Right ventricle myocardium superior (tissue), 1 donor: ENCODE measurements around the gene SYN1. TPM values are rescaled to one million over a fixed set of nuclear protein-coding genes. Genes with fewer than 3 reads are reported as not detected.

Experiments used
- ATAC-seq: fragments of 200-7000 bp; cut with Tn5 transposase; one replicate; pipeline ENCODE4 v1.9.1; 2020; ENCODE audit warnings: mild to moderate bottlenecking; ENCODE audit not compliant: poor library complexity
- DNase-seq: peaks from one replicate; pipeline ENCODE4 v3.0.0-alpha.2; 2020
- intact Hi-C: fragments of 100-400 bp; cut with DNase I; formaldehyde crosslinking; loops from one replicate; pipeline ENCODE4 v1.11.2; 2022
- total RNA-seq: library from RNA; stranded (reverse); fragmentation: NEBNext Ultra II Directional; extraction: Animal tissue kit (Norgen Biotek cat#: 25700); gene quantifications from one replicate; pipeline ENCODE4 v1.2.1, GENCODE V29; 2021
- donor health status: DM: no; HTN: yes; CAD: no; lungs with severe emphysema.

Gene SYN1
- total RNA-seq, 1 donor from 2014 or later: 10.9 TPM

DNA sequence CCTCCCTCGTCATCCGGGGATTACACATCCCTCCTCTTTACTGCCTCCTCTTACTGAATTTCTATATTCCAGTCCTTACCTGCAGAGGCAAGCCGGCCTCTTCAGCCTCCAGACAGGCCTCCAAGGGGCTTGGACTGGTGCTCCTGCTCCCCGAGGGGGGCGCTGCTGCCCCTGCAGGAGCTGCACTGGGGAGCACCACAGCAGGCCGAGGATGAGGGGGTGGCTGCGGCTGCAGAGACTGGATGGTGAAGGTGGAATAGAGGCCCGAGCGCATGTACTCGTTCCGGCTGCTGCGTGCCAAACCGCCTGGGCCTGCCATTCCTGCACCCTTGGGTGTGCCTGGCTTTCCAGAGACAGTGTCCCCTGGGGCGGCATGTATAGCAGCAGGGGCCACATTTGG lies 19.2 kb upstream of the SYN1 start:
- ATAC-seq (no peak), DNase-seq (no peak)
- intact Hi-C loops: no loop called here

- peak; percentile 68 for ATAC-seq
Observed at GRCh38 chrX:47637546-47638195, 18.0 kb upstream of the SYN1 start.

DNA sequence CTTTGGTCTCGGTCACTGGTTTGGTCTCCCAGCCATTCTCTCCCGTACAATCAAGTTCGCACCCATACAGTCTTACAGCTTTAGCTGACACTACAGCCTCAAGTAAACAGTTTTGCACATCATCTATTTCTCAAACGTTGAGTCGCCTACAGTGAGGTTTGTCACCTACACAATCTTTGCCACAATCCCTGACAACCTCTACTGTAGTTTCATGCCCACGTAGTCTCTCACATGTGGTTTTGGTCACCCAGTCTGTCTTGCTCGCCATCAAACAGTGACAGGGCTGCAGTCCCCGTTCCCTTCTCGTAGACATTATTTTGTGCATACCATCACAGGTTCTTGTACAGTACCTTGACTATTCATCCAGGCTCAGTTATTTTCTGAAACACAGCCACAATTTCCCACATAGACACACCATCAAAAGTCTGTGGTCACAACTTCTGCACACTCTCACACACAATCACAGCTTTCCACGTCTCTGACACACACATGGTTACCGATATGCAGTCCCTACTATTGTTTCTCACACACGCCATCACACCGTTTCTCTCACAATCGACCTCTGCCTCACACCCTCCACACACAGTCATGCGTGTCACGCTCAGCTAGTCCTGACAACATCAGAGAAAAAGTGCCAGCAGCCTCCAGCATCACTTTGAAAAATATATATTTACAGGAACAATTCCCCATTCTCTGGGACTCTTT lies 15.4 kb upstream of the SYN1 start:
- ATAC-seq (no peak), DNase-seq (no peak)
- intact Hi-C loops: no loop called here

More at GRCh38 chrX:47637546-47638195, 18.0 kb upstream of the SYN1 start:
- intact Hi-C loops: no loop called here
- peak; percentile 68 for DNase-seq

DNA sequence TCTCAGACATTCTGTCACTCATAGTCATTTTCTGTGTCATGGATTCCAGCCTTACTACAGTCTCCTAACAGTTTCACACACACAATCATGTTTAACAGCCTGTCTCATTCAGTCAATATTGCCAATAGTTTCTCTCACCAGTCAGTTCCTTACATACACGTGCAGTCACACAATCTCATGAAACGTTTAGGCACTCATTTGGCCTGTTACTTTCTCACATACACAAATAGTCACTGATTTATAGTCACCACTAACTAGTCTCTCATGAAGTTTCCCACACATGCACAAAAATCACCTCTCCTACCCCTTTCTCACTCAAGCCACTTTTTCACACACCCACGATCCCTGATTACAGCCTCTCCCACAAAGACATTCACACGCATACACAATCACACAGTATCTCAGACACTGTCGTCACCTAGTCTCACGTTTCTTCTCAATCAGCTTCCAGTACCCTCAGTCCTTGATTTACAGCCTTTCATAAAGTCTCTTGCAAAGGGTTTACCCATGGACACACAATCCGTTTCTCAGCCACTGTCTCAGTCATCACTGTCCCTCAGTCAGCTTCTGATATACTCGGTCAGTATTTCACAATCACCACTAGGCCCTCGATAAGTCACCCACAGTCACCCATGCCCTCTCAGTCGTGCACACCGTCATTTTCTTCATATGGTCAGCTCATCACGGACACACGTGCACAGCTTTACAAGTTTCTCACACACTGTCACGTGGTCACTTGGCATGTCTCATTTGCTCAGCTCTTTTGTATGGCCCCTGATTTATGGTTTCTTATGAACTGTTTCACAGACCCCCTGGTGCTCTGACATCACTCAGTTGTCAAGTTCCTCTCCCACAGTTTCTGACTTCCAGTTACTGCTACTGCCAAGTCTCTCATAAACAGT lies 14.3 kb upstream of the SYN1 start:
- DNase-seq (no peak), ATAC-seq (no peak)
- intact Hi-C loops: no loop called here

- intact Hi-C loops: no loop called here
- no peak for DNase-seq
- no peak for ATAC-seq
Observed at GRCh38 chrX:47632666-47633065, 13.0 kb upstream of the SYN1 start.

DNA sequence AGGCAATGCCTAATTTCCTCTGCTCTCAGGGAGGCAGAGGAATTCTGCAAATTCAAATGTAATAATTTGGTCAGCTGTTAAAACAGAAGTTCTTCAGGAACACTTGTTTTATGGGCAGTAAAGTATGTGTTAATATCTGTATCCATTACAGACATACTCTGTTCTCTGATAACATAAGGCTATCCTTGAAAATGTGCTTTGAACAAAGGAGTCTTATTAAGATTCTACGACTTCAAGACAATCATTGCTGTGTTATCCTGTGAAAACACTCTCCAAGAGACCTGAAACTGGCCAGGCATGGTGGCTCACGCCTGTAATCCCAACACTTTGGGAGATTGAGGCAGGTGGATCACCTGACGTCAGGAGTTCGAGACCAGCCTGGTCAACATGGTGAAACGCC lies 12.0 kb upstream of the SYN1 start:
- no peak for DNase-seq
- intact Hi-C loops: no loop called here
- no peak for ATAC-seq

DNA sequence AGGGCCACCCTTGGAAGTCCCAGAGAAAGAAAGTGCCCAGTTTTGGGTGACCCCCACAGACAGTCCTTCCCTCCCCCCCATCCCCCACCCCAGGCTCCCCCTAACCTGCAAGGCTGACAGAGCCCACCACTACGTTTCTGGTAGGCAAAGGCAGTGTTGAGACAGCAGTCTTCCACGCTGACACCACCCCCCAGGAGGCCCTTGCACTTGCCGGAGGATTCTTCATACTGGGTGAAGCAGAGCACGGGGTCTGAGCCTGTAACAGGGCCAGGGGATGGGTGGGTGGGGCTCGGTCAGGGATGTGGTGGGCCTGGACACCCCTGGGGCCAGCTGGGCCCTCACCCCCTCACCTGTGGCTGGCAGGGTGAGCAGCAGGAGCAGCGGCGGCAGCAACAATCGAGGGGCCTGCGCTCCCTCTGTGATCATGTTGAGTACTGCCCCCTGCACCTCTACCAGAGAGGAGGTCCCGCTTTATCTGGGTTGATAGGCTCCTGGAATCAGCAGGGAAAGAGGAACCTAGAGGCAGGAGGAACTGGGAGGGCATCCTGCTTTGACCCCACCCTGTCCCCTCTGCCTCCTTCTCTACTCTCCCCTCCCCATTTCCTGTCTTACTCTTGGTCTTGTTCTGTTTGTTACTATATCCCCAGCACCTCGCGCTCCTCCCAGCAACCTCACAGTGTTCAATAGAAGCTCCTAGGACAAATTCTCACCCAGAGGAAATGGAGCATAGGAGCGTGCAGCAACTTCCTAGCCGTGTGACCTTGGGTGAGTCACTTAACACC lies 10.0 kb upstream of the SYN1 start, which contains the start of gene CFP:
TSS of gene CFP (minus strand) at position 512 of the 782 bp plus-strand sequence. CDS start at position 426, 86 bp downstream.
- DNase-seq: no peak
- intact Hi-C loops: no loop called here
- peak; percentile 36 for ATAC-seq

DNA sequence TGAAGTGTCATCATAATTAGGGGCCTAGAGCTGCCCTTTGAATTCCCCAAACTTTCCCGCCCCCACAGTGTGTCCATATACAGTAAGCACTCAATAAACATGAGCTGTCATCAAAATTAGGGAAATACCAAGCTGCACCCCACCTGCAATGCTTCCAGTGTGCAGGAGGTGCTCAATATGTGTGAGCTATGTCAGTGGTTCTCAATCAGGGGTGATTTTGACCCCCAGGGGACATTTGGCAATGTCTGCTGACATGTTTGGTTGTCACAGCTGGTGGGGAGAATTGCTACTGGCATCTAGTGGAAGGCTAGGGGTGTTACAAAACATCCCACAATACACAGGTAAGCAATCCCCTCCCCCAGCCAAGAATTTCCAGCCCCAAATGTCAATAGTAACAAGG lies 9.3 kb upstream of the SYN1 start:
- DNase-seq: no peak
- no peak for ATAC-seq
- intact Hi-C loops: no loop called here

GRCh38 chrX:47625365-47625764 lies 5.7 kb upstream of the SYN1 start:
- intact Hi-C loops: no loop called here
- ATAC-seq: no peak
- DNase-seq: no peak

DNA sequence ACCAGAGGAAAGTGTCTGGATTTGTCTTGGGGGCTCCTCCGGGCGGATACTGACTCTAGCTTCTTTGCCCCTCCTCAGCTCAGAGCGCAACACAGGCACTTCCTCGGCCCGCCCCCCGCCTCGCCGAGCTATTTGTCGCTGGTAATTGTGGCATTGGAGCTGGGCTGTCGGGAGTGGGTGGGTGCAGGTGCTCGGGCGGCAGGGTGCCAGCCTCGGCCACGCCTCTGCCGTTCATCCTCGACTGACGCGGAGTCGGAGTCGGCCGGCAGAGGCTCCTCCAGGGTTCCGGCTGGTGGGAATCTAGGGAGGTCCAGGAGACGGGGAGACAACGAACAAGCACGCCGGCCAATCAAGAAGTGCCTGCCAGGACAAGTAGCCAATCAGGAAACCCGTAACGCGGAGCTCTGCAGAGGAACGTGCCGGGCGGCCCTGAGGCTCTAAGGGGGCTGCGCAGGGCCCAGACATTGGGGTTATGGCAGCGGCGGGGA lies 3.9 kb upstream of the SYN1 start:
- intact Hi-C loops: no loop called here
- peak; percentile 59 for DNase-seq
- ATAC-seq: peak; percentile 66

DNA sequence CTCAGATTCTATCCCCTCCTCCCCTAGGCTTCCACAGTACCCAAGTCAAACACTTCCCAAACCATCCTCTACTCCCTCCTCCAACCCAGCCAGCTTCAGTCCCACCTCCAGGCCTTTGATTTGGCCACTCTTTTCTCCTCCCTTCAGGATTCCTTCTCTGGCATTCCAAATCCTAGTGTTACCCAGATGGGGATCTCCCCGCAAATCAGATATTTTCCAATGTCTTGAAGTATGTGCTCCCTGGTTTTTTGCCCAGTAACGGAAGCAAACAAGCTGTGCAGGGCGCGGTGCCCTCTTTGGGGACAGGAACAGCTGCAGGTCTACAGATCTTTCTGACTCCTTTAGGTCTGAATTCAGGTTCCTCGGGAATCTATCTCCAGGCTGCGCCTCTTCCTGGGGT lies 2.2 kb upstream of the SYN1 start:
- intact Hi-C loops: no loop called here
- DNase-seq (no peak), ATAC-seq (no peak)

DNA sequence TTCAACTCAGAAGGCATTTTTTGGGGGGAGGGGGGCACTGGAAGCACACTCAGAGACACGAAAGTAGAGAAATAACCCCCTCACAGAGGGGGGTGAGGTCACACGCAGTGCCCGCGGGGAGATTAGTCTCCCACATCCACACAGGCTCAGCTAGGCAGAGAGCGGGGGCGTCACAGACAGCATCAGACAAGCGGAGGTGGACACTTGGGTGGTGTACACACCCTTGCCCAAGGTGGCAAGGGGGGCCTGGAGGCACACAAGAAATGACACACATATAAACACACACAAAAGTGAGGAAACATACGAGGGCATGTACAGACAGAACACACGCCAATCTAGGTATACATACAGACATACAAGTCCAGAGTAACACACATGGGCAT lies 637 bp upstream of the SYN1 start:
- ATAC-seq (no peak), DNase-seq (no peak)
- intact Hi-C loops: no loop called here

DNA sequence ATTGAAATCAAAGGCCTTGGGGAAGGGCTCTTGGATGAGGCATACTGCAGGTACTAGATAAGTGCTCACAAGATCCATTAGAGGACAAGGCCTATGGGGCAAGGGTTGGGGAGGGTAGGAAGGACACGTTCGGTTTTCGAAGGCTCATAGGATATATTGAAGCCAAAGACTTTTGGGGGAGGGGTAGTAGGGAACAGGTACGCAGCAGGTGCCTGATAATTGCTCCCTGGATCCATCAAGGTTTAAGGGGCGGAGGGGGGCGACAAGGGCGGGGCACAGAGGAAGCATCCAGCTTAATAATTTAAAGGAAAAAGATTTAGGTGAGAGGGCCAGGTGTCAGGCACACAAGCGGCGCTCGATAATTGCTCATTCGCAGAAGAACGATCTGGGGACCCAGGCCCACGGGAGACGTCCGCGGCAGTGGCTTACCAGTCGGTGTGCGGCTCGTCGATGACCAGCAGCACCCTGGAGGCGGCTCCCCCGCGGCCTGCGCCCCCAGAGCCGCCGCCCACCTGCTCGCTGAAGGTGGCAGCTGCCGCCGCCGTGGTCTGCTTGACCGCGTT lies 653 bp downstream of the SYN1 start:
- intact Hi-C loops: no loop called here
- no peak for ATAC-seq
- no peak for DNase-seq

DNA sequence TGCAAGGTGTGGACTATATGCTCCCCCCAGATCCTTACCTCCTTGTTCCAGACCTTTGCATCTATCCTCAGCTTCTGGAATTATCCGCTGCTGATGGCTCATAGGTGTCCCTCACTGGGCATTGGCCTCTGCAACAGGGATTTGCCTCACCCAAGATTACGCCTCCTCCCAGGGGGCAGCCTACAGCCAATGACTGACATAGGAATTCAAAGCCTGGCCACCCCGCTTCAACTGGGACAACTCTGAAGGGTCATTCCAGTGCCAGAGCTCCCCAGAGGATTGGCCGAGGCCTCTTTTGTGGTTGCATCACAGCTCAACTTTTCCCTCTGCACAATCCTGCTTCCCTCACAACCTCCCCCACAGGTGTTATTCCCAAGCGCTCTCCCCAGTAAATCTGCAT lies 5.0 kb downstream of the SYN1 start:
- no peak for DNase-seq
- no peak for ATAC-seq
- intact Hi-C loops: no loop called here

DNA sequence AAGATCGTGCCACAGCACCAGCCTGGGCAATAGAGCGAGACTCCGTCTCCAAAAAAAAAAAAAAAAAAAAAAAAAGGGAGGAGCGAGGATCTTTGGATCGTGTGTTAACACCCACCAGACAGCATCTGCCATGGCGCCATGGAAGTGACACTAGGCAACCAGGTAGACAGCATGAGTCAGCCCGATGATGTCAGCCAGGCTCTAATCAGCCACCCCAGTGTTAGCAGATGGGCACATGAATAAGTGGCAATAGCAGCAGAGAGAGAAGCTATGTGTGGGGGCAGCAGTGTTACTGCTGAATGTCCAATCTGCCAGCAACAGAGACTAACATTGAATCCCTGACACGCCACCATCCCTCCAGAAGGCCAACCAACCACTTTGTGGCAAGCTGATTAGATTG lies 6.6 kb downstream of the SYN1 start:
- DNase-seq (no peak), ATAC-seq (no peak)
- intact Hi-C loops: no loop called here

DNA sequence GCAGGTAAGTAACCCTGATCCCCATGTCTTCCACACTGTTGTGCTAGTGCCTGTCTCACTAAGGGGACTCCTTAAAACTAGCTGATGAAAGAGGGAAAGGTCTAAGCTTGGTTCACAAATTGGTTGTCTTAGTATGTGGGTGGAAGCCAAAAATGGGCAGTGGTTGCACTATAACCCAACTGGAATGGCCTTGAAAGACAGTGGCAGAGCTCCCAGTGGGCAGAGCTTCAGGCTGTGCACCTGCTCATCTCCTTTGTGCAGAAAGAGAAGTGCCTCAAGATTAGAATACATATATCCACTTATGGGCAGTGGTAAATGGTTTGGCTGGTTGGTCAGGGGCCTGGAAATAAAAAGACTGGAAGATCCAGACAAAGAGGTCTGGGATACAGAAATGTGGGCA lies 7.2 kb downstream of the SYN1 start:
- intact Hi-C loops: no loop called here
- ATAC-seq: no peak

DNA sequence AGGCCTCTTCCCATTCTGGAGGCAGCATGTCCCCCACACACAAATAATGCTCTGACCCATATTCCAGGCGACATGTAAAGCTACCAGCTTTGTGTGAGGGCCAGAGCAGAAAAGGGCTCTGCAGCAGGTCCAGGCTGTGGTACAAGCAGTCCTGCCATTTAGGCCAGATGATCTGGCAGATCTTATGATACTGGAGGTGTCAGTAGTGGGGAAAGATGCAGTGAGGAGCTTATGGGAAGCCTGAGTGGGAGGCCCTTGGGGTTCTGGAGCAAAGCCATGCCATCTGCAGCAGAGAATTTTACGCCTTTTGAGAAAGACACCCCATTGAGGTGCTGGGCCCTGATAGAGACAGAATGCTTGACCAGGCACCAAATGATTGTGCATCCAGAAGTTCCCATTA lies 7.7 kb downstream of the SYN1 start:
- ATAC-seq (no peak), DNase-seq (no peak)
- intact Hi-C loops: no loop called here

More for the DNA sequence above, 7.2 kb downstream of the SYN1 start:
- no peak for DNase-seq

DNA sequence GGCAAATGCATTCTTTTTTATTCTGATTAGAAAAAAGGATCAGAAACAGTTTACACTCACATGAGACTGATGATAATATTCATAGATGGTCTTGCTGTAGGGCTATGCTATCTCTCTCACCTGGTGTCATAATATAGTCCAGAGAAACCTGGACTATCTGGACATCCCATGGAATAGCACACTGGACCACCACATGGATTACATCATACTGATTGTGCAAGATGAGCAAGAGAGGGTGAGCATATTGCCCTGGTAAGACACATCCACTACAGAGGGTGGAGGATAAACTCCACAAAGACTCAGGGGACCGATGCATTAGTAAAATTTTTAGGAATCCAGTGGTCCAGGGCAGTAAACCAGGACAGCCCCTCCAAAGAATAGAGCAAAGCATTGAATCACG lies 8.2 kb downstream of the SYN1 start:
- ATAC-seq (no peak), DNase-seq (no peak)
- intact Hi-C loops: no loop called here
